ENCODE measurements around the gene RCCD1.

DNA sequence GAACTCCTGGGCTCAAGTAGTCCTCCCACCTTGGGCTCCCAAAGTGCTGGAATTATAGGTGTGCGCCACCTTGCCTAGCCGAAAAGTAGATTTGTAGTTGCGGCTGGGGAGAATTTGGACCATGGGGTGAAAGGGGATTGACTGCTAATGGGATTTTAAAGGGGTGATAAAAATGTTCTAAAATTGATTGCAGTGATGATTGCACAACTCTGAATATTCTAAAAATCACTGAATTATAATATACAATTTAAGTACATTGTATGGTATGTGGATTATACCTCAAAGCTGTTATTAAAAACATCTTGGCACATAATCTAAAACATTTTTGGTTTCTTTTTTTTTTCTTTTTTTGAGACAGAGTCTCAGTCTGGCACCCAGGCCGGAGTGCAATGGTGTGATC is 35.8 kb downstream of the RCCD1 start:
- TF ChIP-seq, protein P1, sequence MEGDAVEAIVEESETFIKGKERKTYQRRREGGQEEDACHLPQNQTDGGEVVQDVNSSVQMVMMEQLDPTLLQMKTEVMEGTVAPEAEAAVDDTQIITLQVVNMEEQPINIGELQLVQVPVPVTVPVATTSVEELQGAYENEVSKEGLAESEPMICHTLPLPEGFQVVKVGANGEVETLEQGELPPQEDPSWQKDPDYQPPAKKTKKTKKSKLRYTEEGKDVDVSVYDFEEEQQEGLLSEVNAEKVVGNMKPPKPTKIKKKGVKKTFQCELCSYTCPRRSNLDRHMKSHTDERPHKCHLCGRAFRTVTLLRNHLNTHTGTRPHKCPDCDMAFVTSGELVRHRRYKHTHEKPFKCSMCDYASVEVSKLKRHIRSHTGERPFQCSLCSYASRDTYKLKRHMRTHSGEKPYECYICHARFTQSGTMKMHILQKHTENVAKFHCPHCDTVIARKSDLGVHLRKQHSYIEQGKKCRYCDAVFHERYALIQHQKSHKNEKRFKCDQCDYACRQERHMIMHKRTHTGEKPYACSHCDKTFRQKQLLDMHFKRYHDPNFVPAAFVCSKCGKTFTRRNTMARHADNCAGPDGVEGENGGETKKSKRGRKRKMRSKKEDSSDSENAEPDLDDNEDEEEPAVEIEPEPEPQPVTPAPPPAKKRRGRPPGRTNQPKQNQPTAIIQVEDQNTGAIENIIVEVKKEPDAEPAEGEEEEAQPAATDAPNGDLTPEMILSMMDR (IDR thresholded peaks at IDR 0.05; ENCODE audit: low read depth, low read length, missing input control): no peak
- TF ChIP-seq, protein P2, sequence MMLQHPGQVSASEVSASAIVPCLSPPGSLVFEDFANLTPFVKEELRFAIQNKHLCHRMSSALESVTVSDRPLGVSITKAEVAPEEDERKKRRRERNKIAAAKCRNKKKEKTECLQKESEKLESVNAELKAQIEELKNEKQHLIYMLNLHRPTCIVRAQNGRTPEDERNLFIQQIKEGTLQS (IDR thresholded peaks at IDR 0.05): no peak
- TF ChIP-seq, protein P3, sequence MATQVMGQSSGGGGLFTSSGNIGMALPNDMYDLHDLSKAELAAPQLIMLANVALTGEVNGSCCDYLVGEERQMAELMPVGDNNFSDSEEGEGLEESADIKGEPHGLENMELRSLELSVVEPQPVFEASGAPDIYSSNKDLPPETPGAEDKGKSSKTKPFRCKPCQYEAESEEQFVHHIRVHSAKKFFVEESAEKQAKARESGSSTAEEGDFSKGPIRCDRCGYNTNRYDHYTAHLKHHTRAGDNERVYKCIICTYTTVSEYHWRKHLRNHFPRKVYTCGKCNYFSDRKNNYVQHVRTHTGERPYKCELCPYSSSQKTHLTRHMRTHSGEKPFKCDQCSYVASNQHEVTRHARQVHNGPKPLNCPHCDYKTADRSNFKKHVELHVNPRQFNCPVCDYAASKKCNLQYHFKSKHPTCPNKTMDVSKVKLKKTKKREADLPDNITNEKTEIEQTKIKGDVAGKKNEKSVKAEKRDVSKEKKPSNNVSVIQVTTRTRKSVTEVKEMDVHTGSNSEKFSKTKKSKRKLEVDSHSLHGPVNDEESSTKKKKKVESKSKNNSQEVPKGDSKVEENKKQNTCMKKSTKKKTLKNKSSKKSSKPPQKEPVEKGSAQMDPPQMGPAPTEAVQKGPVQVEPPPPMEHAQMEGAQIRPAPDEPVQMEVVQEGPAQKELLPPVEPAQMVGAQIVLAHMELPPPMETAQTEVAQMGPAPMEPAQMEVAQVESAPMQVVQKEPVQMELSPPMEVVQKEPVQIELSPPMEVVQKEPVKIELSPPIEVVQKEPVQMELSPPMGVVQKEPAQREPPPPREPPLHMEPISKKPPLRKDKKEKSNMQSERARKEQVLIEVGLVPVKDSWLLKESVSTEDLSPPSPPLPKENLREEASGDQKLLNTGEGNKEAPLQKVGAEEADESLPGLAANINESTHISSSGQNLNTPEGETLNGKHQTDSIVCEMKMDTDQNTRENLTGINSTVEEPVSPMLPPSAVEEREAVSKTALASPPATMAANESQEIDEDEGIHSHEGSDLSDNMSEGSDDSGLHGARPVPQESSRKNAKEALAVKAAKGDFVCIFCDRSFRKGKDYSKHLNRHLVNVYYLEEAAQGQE (IDR thresholded peaks at IDR 0.05): no peak
- TF ChIP-seq FOXA1 (IDR thresholded peaks at IDR 0.05) (no peak), EGR1 (IDR thresholded peaks at IDR 0.05; ENCODE audit: low read depth in 2 of 2) (no peak), YY1 (IDR thresholded peaks at IDR 0.05) (no peak), SP1 (IDR thresholded peaks at IDR 0.05) (no peak), GABPA (IDR thresholded peaks at IDR 0.05 in 1 of 2, conservative IDR thresholded peaks at IDR 0.05 in 1 of 2) (no peak), TAF1 (conservative IDR thresholded peaks at IDR 0.05) (no peak), HNF4A (conservative IDR thresholded peaks at IDR 0.05) (no peak)
- TF ChIP-seq, protein P4, sequence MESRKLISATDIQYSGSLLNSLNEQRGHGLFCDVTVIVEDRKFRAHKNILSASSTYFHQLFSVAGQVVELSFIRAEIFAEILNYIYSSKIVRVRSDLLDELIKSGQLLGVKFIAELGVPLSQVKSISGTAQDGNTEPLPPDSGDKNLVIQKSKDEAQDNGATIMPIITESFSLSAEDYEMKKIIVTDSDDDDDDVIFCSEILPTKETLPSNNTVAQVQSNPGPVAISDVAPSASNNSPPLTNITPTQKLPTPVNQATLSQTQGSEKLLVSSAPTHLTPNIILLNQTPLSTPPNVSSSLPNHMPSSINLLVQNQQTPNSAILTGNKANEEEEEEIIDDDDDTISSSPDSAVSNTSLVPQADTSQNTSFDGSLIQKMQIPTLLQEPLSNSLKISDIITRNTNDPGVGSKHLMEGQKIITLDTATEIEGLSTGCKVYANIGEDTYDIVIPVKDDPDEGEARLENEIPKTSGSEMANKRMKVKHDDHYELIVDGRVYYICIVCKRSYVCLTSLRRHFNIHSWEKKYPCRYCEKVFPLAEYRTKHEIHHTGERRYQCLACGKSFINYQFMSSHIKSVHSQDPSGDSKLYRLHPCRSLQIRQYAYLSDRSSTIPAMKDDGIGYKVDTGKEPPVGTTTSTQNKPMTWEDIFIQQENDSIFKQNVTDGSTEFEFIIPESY (IDR thresholded peaks at IDR 0.05): no peak
- TF ChIP-seq, protein P5, sequence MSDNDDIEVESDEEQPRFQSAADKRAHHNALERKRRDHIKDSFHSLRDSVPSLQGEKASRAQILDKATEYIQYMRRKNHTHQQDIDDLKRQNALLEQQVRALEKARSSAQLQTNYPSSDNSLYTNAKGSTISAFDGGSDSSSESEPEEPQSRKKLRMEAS (IDR thresholded peaks at IDR 0.05): no peak
